Measurements from ENCODE around the gene MACC1. TPM values are rescaled to one million over a fixed set of nuclear protein-coding genes. Genes with fewer than 3 reads are reported as not detected.
A peak's percentile ranks its signal among the peaks of the same experiment; 100 is the strongest.

MACC1 gene
- total RNA-seq, 1 donor from 2014 or later: not detected

DNA sequence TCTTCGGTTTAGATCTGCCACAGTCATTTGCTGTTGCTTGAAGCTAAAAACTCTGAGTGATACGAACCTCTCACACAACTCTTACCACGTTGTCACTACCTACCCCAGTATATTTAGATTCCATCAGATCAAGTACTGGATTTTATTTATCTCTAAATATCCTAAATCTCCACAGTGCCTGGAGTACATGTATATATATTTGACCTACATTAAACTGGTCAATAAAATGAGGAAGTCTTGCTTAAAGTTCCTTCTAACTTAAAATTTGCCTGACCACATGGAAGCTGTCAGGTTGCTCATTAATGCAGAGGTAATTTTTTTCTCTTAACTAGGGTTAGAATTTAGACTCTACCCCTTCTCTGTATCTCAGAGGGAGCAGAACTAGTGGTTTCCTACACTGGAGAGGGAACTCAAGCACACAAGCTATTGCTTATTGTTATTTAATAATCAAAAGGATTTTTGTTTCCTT, 3.1 kb upstream of the MACC1 start:
- H3K36me3 ChIP-seq (ENCODE audit: control insufficient read depth in 3 of 3, insufficient read depth in 3 of 3, low read length in 3 of 3): no peaks in the 10 kb centered on the region
- no peaks in the 10 kb centered on the region for H3K27me3 ChIP-seq (ENCODE audit: control insufficient read depth in 3 of 3, insufficient read depth in 3 of 3, low read length in 3 of 3)
- H3K4me3 ChIP-seq (ENCODE audit: low read length in 3 of 3): no peak overlapping the region
- H3K9ac ChIP-seq (ENCODE audit: low read depth in 1 of 3, low read length in 3 of 3): no peak overlapping the region
- no peaks in the 10 kb centered on the region for H3K9me3 ChIP-seq (ENCODE audit: control insufficient read depth in 3 of 3, low read length in 3 of 3)
- no peaks in the 10 kb centered on the region for H3K4me1 ChIP-seq (ENCODE audit: control insufficient read depth in 3 of 3, insufficient read depth in 3 of 3, low read length in 3 of 3)
- H3K27ac ChIP-seq (ENCODE audit: low read depth, low read length): peak overlapping the region; percentile 61

DNA sequence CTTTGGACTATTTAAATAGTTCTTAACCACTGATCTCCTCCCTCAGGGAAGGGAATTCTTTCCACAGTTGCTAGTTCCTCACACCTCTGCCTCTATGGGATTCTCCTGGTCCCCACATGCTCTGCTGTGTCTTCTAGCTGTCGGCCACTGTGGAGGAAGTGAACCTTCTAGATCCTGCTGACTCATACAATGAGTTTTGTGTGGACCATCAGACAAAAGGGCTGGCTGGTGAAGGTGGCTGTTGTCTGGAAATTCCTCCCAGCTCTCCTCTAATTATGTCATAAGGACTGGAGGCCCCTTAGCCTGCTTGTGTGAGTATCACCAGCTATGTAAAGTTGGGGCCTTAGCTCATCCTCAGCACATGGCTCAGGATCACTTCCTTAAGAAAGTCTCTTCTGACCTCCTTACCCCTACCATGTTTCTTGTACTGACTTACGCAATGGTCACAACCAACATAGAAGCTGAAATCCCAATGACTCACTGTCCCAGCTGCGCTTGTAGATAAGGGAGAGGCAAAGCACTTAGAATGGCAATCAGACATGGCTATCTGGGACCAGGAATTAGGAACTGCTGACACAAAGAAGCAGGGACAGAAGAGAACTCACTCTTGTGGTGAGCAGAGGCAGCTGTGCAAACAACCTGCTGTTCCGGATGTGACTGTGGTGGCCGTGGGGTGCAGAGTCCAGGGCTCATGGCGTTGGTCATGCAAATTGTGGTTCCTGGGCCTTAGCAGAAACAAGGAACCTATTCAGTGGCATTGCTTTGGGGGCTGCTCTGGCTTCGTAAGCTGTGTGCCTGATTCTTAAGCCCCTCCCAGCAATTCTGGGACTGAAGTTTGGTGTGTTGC, 2.5 kb upstream of the MACC1 start:
- H3K27ac ChIP-seq (ENCODE audit: low read depth, low read length): peak overlapping the region; percentile 61
- no peak overlapping the region for H3K9ac ChIP-seq (ENCODE audit: low read depth in 1 of 3, low read length in 3 of 3)
- H3K27me3 ChIP-seq (ENCODE audit: control insufficient read depth in 3 of 3, insufficient read depth in 3 of 3, low read length in 3 of 3): no peaks in the 10 kb centered on the region
- no peaks in the 10 kb centered on the region for H3K36me3 ChIP-seq (ENCODE audit: control insufficient read depth in 3 of 3, insufficient read depth in 3 of 3, low read length in 3 of 3)
- H3K9me3 ChIP-seq (ENCODE audit: control insufficient read depth in 3 of 3, low read length in 3 of 3): no peaks in the 10 kb centered on the region
- no peak overlapping the region for H3K4me3 ChIP-seq (ENCODE audit: low read length in 3 of 3)
- no peaks in the 10 kb centered on the region for H3K4me1 ChIP-seq (ENCODE audit: control insufficient read depth in 3 of 3, insufficient read depth in 3 of 3, low read length in 3 of 3)

DNA sequence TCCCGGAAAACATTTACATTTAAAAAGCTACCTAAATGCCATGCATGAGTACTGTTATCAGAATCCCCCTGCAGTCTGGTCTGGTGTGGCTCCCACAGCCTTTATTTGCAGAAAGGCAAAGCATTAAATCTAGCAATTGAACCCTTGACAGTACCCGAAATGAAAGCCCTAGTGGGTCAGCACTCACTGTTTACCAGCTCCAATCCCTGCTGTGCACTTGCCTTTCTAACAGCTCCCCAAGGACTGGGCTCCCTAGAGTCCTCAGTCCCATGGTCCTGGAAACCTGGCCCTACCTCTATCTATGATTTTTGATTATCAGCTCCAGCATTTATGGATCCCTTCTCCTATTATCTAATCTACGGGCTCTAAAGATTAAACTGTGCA, 1.9 kb upstream of the MACC1 start:
- Histone ChIP-seq H3K4me1 (ENCODE audit: control insufficient read depth in 3 of 3, insufficient read depth in 3 of 3, low read length in 3 of 3) (no peaks in the 10 kb centered on the region), H3K9ac (ENCODE audit: low read depth in 1 of 3, low read length in 3 of 3) (no peak overlapping the region), H3K27ac (ENCODE audit: low read depth, low read length) (peak overlapping the region; percentile 28), H3K4me3 (ENCODE audit: low read length in 3 of 3) (no peak overlapping the region), H3K27me3 (ENCODE audit: control insufficient read depth in 3 of 3, insufficient read depth in 3 of 3, low read length in 3 of 3) (no peaks in the 10 kb centered on the region), H3K9me3 (ENCODE audit: control insufficient read depth in 3 of 3, low read length in 3 of 3) (no peaks in the 10 kb centered on the region), H3K36me3 (ENCODE audit: control insufficient read depth in 3 of 3, insufficient read depth in 3 of 3, low read length in 3 of 3) (no peaks in the 10 kb centered on the region)

DNA sequence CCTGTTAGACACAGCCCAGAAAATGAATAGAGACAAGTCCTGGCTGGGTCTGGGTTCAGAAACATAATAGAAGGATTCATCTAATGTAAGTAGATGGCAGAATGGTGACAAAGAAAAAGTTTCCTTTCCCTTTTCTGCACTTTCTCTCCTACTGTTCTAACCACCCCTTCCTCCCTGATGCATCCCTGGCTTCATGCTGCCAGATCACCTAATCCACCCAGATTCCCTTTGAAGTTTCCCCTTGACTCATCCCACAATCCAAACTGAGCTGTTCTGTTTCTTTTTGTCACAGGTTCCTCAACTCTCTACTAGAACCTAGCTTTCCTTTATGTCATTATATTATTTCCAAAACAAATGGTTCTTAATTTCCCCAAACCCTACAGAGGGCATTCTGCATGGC, 1.1 kb upstream of the MACC1 start:
- no peak overlapping the region for H3K9ac ChIP-seq (ENCODE audit: low read depth in 1 of 3, low read length in 3 of 3)
- H3K9me3 ChIP-seq (ENCODE audit: control insufficient read depth in 3 of 3, low read length in 3 of 3): no peaks in the 10 kb centered on the region
- H3K27me3 ChIP-seq (ENCODE audit: control insufficient read depth in 3 of 3, insufficient read depth in 3 of 3, low read length in 3 of 3): no peaks in the 10 kb centered on the region
- H3K4me3 ChIP-seq (ENCODE audit: low read length in 3 of 3): no peak overlapping the region
- H3K4me1 ChIP-seq (ENCODE audit: control insufficient read depth in 3 of 3, insufficient read depth in 3 of 3, low read length in 3 of 3): no peaks in the 10 kb centered on the region
- no peaks in the 10 kb centered on the region for H3K36me3 ChIP-seq (ENCODE audit: control insufficient read depth in 3 of 3, insufficient read depth in 3 of 3, low read length in 3 of 3)
- H3K27ac ChIP-seq (ENCODE audit: low read depth, low read length): no peak overlapping the region

DNA sequence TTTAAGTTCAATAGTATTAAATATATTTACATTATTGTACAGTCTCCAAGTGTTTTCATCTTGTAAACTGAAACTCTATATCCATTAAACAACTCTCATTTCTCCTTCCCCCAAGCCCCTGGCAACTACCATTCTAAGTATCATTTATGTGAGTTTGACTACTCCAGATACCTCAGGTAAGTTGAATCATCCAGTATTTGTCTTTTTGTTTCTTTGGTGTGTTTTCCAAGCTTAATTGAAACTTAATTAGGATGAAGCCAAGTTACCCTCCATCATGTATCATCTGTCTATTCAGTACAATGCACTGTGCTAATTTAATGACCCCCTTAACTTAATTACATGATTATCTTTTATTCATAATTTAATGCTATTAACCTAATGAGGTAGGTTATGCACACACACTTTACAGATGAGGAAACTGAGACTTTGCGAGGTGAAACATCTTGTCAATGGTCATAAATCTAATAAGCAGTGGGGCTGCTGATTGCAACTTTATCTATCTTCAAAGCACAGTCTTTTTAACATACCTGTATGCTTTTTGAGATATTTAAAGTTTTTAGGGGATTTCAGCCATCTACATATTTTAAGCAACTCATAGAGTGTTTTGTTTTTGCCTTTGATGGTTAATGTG, 663 bp downstream of the MACC1 start:
- Histone ChIP-seq H3K9me3 (ENCODE audit: control insufficient read depth in 3 of 3, low read length in 3 of 3) (no peaks in the 10 kb centered on the region), H3K36me3 (ENCODE audit: control insufficient read depth in 3 of 3, insufficient read depth in 3 of 3, low read length in 3 of 3) (no peaks in the 10 kb centered on the region), H3K4me1 (ENCODE audit: control insufficient read depth in 3 of 3, insufficient read depth in 3 of 3, low read length in 3 of 3) (no peaks in the 10 kb centered on the region), H3K9ac (ENCODE audit: low read depth in 1 of 3, low read length in 3 of 3) (no peak overlapping the region), H3K27me3 (ENCODE audit: control insufficient read depth in 3 of 3, insufficient read depth in 3 of 3, low read length in 3 of 3) (no peaks in the 10 kb centered on the region), H3K4me3 (ENCODE audit: low read length in 3 of 3) (no peak overlapping the region), H3K27ac (ENCODE audit: low read depth, low read length) (no peak overlapping the region)

DNA sequence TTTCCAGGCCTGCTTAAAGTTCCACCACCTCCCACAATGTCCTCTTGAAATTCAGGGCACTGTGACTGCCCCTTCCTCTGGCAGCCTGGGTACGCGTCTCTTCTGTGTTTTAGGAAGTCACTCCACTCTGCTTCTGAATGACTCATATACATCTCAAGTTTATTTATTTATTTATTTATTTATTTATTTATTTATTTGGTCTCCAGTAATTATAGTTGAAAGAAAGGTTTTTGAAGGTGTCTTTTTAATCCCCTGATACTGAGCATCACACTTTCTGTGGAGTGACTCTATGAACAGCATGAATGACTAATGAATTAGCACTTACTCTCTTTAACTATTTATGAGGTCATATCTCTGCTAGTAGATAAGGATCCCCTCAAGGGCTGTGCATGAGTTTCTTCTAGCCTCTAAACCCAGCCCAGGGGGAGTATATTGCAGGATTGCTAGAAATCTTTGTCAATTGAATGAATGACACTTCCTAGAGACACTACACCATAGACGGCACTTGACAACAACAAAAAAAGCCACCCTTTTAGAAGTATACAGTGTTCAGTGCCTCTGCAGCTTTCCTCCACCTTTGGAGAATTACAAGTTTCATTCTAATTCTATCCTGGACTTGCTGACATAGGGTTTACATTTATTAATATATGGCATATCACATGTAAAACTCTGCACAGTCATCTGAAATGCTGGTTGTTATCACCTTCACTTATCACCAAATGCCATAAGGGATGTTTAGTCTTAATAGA, 2.1 kb downstream of the MACC1 start:
- no peak overlapping the region for H3K9ac ChIP-seq (ENCODE audit: low read depth in 1 of 3, low read length in 3 of 3)
- H3K27me3 ChIP-seq (ENCODE audit: control insufficient read depth in 3 of 3, insufficient read depth in 3 of 3, low read length in 3 of 3): no peaks in the 10 kb centered on the region
- H3K36me3 ChIP-seq (ENCODE audit: control insufficient read depth in 3 of 3, insufficient read depth in 3 of 3, low read length in 3 of 3): no peaks in the 10 kb centered on the region
- H3K4me1 ChIP-seq (ENCODE audit: control insufficient read depth in 3 of 3, insufficient read depth in 3 of 3, low read length in 3 of 3): no peaks in the 10 kb centered on the region
- no peak overlapping the region for H3K4me3 ChIP-seq (ENCODE audit: low read length in 3 of 3)
- no peak overlapping the region for H3K27ac ChIP-seq (ENCODE audit: low read depth, low read length)
- H3K9me3 ChIP-seq (ENCODE audit: control insufficient read depth in 3 of 3, low read length in 3 of 3): no peaks in the 10 kb centered on the region

DNA sequence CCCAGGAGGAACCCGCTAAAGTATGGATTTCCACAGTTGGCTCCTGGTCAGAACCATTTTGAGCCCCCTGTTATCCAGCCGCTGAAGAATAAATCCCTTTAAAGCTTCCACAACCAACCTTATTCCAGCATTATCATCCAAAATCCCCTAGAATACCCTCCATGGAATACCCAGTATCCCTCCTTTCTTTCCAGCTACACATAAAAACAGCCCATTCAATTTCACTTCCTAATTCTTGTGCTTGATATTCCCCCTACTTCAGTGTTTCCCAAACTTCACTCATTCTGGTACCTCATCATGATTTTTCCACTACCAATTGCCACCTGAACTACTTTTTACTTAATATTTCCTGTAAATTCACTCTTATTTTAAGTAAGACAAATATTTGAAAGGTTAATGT, 3.1 kb downstream of the MACC1 start:
- H3K36me3 ChIP-seq (ENCODE audit: control insufficient read depth in 3 of 3, insufficient read depth in 3 of 3, low read length in 3 of 3): no peaks in the 10 kb centered on the region
- H3K4me1 ChIP-seq (ENCODE audit: control insufficient read depth in 3 of 3, insufficient read depth in 3 of 3, low read length in 3 of 3): no peaks in the 10 kb centered on the region
- H3K9ac ChIP-seq (ENCODE audit: low read depth in 1 of 3, low read length in 3 of 3): no peak overlapping the region
- no peaks in the 10 kb centered on the region for H3K27me3 ChIP-seq (ENCODE audit: control insufficient read depth in 3 of 3, insufficient read depth in 3 of 3, low read length in 3 of 3)
- no peak overlapping the region for H3K4me3 ChIP-seq (ENCODE audit: low read length in 3 of 3)
- no peak overlapping the region for H3K27ac ChIP-seq (ENCODE audit: low read depth, low read length)
- no peaks in the 10 kb centered on the region for H3K9me3 ChIP-seq (ENCODE audit: control insufficient read depth in 3 of 3, low read length in 3 of 3)

DNA sequence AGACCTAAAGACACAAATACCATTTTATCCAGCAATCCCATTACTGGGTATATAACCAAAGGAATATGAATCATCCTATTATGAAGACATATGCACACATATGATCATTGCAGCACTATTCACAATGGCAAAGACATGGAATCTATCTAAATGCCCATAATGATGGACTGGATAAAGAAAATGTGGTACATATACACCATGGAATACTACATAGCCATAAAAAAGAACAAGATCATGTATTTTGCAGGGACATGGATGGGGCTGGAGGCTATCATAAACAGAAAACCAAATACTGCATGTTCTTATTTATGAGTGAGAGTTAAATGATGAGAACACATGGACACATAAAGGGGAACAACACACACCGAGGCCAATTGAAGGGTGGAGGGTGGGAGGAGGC, 3.8 kb downstream of the MACC1 start:
- Histone ChIP-seq H3K4me3 (ENCODE audit: low read length in 3 of 3) (no peak overlapping the region), H3K4me1 (ENCODE audit: control insufficient read depth in 3 of 3, insufficient read depth in 3 of 3, low read length in 3 of 3) (no peaks in the 10 kb centered on the region), H3K27me3 (ENCODE audit: control insufficient read depth in 3 of 3, insufficient read depth in 3 of 3, low read length in 3 of 3) (no peaks in the 10 kb centered on the region), H3K27ac (ENCODE audit: low read depth, low read length) (no peak overlapping the region), H3K36me3 (ENCODE audit: control insufficient read depth in 3 of 3, insufficient read depth in 3 of 3, low read length in 3 of 3) (no peaks in the 10 kb centered on the region), H3K9me3 (ENCODE audit: control insufficient read depth in 3 of 3, low read length in 3 of 3) (no peaks in the 10 kb centered on the region), H3K9ac (ENCODE audit: low read depth in 1 of 3, low read length in 3 of 3) (no peak overlapping the region)

DNA sequence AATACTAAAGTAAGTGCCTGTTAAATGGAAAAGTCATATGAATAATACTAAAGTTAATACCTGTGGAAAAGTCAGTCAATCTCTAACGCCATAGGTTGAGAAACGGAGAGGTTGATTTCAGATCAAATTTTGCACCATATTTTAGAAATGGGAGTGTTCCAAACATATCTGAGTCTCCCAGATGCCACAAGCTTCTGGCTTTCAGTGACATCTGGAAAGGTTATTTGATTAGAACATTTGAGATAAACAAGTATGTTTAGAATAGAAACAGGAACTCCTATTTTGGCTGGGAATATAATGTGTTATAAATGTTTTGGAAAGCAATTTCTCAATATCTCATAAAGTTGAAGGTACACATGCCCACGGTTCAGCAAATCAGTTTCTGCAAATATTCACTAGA, 5.8 kb downstream of the MACC1 start:
- no peaks in the 10 kb centered on the region for H3K9me3 ChIP-seq (ENCODE audit: control insufficient read depth in 3 of 3, low read length in 3 of 3)
- H3K27ac ChIP-seq (ENCODE audit: low read depth, low read length): no peak overlapping the region
- H3K36me3 ChIP-seq (ENCODE audit: control insufficient read depth in 3 of 3, insufficient read depth in 3 of 3, low read length in 3 of 3): no peaks in the 10 kb centered on the region
- no peak overlapping the region for H3K9ac ChIP-seq (ENCODE audit: low read depth in 1 of 3, low read length in 3 of 3)
- no peak overlapping the region for H3K4me3 ChIP-seq (ENCODE audit: low read length in 3 of 3)
- H3K4me1 ChIP-seq (ENCODE audit: control insufficient read depth in 3 of 3, insufficient read depth in 3 of 3, low read length in 3 of 3): no peaks in the 10 kb centered on the region
- no peaks in the 10 kb centered on the region for H3K27me3 ChIP-seq (ENCODE audit: control insufficient read depth in 3 of 3, insufficient read depth in 3 of 3, low read length in 3 of 3)
